ENCODE measurements around the gene ZNF521.
"Not testable (repeated sequence)": the region's sequence is repeated elsewhere in the genome, so short reads cannot be mapped to it uniquely, and the experiment has no call there.

ZNF521 gene

GRCh38 chr18:25289001-25289631 is 62.9 kb downstream of the ZNF521 start:
- no peak for DNase-seq (ENCODE audit: low read depth in 2 of 2)

GRCh38 chr18:25288340-25288938 is 63.5 kb downstream of the ZNF521 start:
- DNase-seq (ENCODE audit: low read depth in 2 of 2) = no peak

GRCh38 chr18:25287106-25287505 is 64.9 kb downstream of the ZNF521 start:
- DNase-seq (ENCODE audit: low read depth in 2 of 2) = no peak

- no peak for DNase-seq (ENCODE audit: low read depth in 2 of 2)
Observed at GRCh38 chr18:25284861-25285550, 67.0 kb downstream of the ZNF521 start.

GRCh38 chr18:25284281-25284680 is 67.7 kb downstream of the ZNF521 start:
- DNase-seq (ENCODE audit: low read depth in 2 of 2) = no peak

GRCh38 chr18:25283781-25284180 is 68.2 kb downstream of the ZNF521 start:
- DNase-seq (ENCODE audit: low read depth in 2 of 2) = no peak

GRCh38 chr18:25282896-25283703 is 68.9 kb downstream of the ZNF521 start:
- no peak for DNase-seq (ENCODE audit: low read depth in 2 of 2)

- DNase-seq (ENCODE audit: low read depth in 2 of 2) = no peak
Observed at GRCh38 chr18:25282282-25282681, 69.7 kb downstream of the ZNF521 start.

- no peak for DNase-seq (ENCODE audit: low read depth in 2 of 2)
Observed at GRCh38 chr18:25281556-25281955, 70.4 kb downstream of the ZNF521 start.

GRCh38 chr18:25279961-25280360 is 72.0 kb downstream of the ZNF521 start:
- no peak for DNase-seq (ENCODE audit: low read depth in 2 of 2)

GRCh38 chr18:25279556-25279955 is 72.4 kb downstream of the ZNF521 start:
- no peak for DNase-seq (ENCODE audit: low read depth in 2 of 2)

- DNase-seq (ENCODE audit: low read depth in 2 of 2) = no peak
Observed at GRCh38 chr18:25279133-25279532, 72.8 kb downstream of the ZNF521 start.

- no peak for DNase-seq (ENCODE audit: low read depth in 2 of 2)
Observed at GRCh38 chr18:25278394-25278793, 73.6 kb downstream of the ZNF521 start.

- DNase-seq (ENCODE audit: low read depth in 2 of 2) = no peak
Observed at GRCh38 chr18:25275412-25276001, 76.5 kb downstream of the ZNF521 start.

GRCh38 chr18:25274926-25275325 is 77.0 kb downstream of the ZNF521 start:
- no peak for DNase-seq (ENCODE audit: low read depth in 2 of 2)

- DNase-seq (ENCODE audit: low read depth in 2 of 2) = not testable (repeated sequence)
Observed at GRCh38 chr18:25266931-25267527, 84.9 kb downstream of the ZNF521 start.

- DNase-seq (ENCODE audit: low read depth in 2 of 2) = no peak
Observed at GRCh38 chr18:25262920-25263319, 89.0 kb downstream of the ZNF521 start.

GRCh38 chr18:25261768-25262167 is 90.2 kb downstream of the ZNF521 start:
- DNase-seq (ENCODE audit: low read depth in 2 of 2) = no peak

- no peak for DNase-seq (ENCODE audit: low read depth in 2 of 2)
Observed at GRCh38 chr18:25256439-25256838, 95.5 kb downstream of the ZNF521 start.

GRCh38 chr18:25253779-25254178 is 98.2 kb downstream of the ZNF521 start:
- no peak for DNase-seq (ENCODE audit: low read depth in 2 of 2)

GRCh38 chr18:25253136-25253535 is 98.8 kb downstream of the ZNF521 start:
- no peak for DNase-seq (ENCODE audit: low read depth in 2 of 2)

GRCh38 chr18:25251068-25251467 is 100.9 kb downstream of the ZNF521 start:
- no peak for DNase-seq (ENCODE audit: low read depth in 2 of 2)
